Measurements from ENCODE around the gene WFDC8.
"Not testable (repeated sequence)": the region's sequence is repeated elsewhere in the genome, so short reads cannot be mapped to it uniquely, and the experiment has no call there.

Gene WFDC8

GRCh38 chr20:45579184-45579583 lies at the start of gene WFDC8:
Gene WFDC8 (minus strand): TSS chr20:45579284. CDS start chr20:45579247, 37 bp downstream.
- no peak for DNase-seq

DNA sequence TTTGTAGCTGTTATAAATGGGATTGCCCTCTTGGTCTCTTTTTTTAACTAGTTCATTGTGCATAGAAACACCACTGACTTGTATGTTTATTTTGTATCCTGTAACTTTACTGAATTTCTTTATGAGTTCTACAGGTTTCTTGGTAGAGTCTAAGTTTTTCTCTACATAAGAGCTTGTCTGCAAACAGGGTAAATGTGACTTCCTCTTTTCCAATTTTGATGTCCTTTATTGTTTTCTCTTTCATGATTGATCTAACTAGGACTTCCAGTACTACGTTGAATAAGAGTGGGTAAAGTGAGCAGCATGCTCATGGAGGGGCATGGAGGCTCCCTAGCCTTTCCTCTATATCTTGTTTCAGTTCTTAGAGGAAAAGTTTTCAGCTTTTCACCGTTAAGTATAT lies 47.5 kb upstream of the WFDC8 start:
- no peak for DNase-seq

GRCh38 chr20:45621593-45621992 lies 42.5 kb upstream of the WFDC8 start:
- no peak for DNase-seq

DNA sequence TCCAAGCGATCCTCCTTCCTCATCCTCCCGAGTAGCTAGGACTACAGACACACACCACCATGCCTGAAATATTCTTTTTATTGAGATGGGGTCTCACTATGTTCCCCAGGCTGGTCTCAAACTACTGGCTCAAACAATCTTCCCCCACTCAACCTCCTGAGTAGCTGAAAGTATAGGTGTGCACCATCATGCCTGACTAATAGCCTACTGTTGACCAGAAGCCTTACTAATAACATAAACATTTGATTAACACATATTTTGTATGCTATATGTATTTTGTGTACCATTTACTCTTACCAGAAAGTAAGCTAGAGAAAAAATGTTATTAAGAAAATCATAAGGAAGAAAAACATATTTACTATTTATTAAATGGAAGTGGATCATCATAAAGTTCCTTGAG lies 38.5 kb upstream of the WFDC8 start:
- DNase-seq = no peak

GRCh38 chr20:45612314-45612713 lies 33.2 kb upstream of the WFDC8 start:
- DNase-seq = no peak

DNA sequence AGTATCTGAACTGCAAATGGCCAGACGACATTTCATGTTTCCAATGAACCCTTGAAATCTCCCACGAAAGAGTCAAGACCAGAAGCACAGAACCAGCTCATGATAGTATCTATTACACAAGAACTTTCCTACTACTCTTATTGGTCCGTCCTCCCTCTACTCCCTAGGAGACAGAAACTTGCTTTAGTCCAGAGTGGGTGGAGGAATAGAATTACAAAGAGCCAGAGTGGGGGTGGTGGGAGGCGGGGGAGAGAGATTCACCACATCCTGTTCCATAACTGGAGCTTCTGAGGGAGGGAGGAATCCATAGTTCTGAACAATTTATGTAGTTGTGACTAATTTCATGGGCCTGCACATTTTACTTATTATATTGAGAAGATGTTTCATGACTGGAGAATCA lies 32.0 kb upstream of the WFDC8 start:
- DNase-seq = peak; percentile 55 to 75

- DNase-seq = peak in 1 of 2 donors; percentile 9
Measured at GRCh38 chr20:45607810-45608209, 28.7 kb upstream of the WFDC8 start.

- DNase-seq = no peak
Measured at GRCh38 chr20:45595235-45595634, 16.2 kb upstream of the WFDC8 start.

DNA sequence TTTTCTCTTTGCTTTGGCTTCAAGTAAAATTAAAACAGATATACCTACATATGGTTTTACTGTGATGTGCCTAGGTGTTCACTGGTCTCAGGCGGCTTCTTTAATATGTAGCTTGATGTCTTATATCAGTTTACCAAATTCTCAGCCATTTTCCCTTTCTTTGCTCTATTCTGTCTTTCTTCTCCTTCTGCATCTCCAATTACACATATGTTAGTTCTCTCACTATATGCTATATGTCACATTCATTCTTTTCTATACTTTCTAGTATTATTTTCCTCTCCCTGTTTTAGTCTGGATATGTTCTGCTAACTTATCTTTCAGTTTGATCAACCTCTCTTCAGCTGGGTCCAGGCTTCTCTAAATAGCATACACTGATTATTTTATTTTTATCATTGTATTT lies 14.4 kb upstream of the WFDC8 start:
- DNase-seq = no peak

DNA sequence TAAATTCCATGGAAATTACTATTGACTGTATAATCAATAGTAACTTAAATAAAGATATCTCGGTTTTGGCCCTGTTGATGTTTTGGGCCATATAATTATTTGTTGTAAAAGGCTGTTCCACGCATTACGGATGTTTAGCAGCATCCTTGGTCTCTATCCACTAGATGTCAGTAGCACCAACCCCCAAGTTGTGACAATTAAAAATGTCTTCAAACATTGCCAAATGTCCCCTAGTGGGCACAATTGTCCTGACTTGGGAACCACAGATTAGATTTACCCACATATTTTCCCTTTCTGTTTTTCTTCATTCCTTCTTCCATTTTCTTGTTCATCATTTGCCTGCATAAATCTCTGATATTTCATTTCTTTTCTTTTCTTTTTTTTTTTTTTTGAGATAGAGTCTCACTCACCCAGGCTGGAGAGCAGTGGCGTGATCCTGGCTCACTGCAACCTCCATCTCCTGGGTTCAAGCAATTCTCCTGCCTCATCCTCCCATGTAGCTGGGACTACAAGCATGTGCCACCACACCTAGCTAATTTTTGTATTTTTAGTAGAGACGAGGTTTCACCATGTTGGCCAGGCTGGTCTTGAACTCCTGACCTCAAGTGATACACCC lies 13.6 kb upstream of the WFDC8 start:
- peak; percentile 69 to 85 for DNase-seq

GRCh38 chr20:45589725-45590124 lies 10.6 kb upstream of the WFDC8 start:
- DNase-seq = no peak

GRCh38 chr20:45588800-45589199 lies 9.7 kb upstream of the WFDC8 start:
- DNase-seq = no peak

DNA sequence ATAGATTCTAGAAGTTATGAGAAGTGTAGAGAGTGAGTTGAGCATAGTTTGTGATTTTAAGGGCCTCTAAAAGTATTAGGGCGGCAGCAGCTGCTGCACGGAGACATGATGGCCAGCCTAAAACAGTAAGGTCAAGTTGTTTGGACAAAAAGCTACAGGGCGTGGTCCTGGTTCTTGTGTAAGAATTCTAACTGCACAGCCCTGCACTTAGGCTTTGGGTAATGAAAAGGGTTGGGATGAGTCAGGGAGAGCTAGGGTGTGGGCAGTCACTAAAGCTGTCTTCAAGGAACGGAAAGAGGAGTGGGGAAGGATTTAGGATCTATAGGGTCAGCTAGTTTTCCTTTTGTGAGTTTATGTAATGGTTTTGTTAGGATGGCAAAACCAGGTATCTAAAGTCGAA lies 6.9 kb upstream of the WFDC8 start:
- DNase-seq = not testable (repeated sequence)

GRCh38 chr20:45584294-45584693 lies 5.2 kb upstream of the WFDC8 start:
- not testable (repeated sequence) for DNase-seq

- no peak for DNase-seq
Measured at GRCh38 chr20:45583502-45583901, 4.4 kb upstream of the WFDC8 start.

DNA sequence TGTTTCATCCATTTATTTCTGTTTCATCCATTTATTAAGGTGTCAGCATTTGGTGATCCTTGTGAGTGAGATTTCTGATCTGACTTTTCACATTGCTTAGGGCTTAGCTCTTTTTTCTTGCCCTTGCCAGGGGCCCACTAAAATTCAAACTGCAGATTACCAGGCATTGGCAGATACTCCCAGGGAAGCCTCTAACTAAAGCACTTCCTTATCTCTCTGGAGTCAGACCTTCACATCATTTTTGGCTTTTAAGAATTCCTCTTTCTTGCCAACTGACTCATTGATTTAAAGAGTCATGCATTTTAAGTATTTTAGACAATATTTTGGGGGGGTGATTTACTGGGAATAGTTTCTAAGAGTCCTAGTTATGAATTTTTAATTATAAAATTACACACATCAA lies 2.6 kb upstream of the WFDC8 start:
- DNase-seq = peak in 1 of 2 donors; percentile 1

DNA sequence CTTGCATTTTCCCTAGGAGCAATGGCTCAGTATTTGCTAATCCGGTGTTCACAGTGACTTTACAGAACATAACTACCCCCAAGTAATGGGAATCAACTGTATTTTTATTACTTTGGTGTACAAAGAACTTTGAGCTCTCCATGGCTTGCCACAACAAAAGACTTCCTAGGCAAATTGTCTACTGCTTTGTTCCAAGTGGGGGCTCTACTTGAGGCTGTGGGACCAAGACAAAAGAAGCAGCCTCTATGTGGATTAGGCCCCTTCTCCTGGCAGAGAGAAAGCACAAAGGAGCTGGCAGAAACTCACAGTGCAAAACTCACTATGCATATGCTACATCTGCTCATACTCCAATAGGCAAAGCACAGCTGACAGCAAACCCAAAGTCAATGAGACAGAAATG lies 853 bp downstream of the WFDC8 start:
- no peak for DNase-seq

- DNase-seq = no peak
Measured at GRCh38 chr20:45576995-45577394, 2.1 kb downstream of the WFDC8 start.

DNA sequence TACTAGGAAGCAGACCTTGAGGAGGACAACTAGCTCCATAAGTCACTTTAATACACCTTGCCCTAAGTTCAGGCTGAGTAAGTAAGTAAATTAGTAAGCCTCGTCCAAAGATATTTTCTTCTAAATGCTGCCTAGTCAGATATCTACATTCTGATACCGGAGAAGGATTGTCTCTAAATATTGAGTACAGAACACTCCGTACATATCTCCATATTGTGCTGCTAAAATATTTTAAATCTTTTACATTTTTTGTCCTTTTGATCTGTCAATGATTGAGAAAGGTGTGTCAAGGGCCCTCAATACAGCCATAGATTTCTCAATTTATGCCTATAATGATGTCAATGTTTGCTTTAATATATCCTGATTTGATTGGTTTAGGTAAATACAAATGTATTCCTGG lies 3.2 kb downstream of the WFDC8 start:
- DNase-seq = no peak

GRCh38 chr20:45569650-45570049 lies 9.4 kb downstream of the WFDC8 start:
- not testable (repeated sequence) for DNase-seq

DNA sequence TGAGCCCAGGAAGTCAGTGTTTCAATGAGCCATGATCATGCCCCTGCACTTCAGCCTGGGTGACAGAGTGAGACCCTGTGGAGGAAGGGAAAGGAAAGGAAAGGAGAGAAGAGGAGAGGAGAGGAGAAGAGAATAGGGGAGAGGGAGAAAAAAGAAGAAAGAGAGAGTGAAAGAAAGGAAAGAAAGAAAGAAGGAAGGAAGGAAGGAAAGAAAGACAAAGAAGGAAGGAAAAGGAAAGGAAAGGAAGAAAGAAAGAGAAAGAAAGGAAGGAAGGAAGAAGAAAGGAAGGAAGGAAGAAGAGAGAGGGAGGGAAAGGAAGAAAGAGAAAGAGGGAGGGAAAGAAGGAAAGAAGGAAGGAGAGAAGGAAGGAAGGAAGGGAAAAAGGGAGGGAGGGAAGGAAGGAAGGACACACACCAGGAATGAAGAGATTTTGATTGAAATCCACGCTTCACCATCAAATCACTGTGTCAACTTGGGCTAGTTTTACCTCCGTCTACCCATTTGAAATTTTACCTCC lies 14.3 kb downstream of the WFDC8 start:
- DNase-seq = no peak

GRCh38 chr20:45555198-45555597 lies 23.9 kb downstream of the WFDC8 start:
- DNase-seq = no peak

DNA sequence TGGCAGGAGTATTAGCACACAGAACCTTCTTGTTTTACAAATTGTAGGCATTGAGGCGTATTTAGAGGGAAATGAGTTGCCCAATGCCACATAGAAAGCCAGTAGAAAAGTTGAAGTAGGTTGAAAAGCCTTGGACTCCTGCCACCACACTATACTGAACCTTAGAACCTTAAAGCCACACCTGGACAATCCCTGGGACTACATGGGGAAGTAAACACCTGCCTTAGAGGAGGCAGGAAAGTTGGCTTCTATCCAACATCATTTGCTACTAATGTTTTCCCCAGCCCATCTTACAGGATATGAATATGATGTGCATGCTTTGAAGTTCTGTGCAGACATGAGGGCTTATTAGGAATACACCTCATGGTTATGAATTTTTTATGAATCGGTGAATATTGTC lies 26.6 kb downstream of the WFDC8 start:
- no peak for DNase-seq

DNA sequence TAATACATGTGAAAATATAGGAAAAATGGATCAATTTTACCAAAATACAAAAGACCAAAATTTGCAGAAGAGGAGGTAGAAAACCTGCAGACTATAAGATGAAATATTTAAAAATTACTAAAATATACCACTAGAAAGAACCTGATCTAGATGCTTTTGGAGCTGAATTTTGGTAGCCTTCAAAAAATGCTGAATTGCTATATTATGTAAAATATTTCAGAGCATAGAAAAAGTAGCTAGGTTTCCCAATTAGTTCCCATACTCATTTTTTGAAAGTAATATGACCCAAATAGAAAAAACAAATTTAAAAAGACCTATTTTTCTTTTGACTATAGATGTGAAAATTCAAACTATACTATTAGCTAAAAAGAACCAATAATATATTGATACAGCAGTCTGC lies 28.3 kb downstream of the WFDC8 start:
- no peak for DNase-seq

DNA sequence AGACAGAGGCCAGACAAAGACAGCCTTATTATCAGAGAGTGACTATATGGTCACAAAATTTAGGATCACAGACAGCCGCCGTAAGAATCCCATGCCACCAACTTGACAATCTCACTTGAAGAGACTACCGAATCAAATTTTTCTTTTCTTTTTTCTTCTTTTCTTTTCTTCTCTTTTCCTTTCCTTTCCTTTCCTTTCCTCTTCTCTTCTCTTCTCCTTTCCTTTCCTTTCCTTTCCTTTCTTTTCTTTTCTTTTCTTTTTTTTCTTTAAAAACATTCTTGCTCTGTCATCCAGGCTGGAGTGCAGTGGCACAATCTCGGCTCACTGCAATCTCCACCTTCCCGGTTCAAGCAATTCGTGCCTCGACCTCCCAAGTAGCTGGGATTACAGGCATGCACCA lies 30.7 kb downstream of the WFDC8 start:
- no peak for DNase-seq
